KMS-11 (cell line): Measurements from ENCODE around the gene ZNF770.

ENCODE experiments used
- H2AFZ ChIP-seq: fragments of 200-600 bp; sonication (generic); 2 replicates; pipeline ENCODE4 v1.6.1; 2016; ENCODE audit warnings: antibody characterized with exemption, mixed run types, low read depth
- H3K27ac ChIP-seq: fragments of 200-600 bp; sonication (generic); 2 replicates; pipeline ENCODE4 v1.6.1; 2016; ENCODE audit warnings: mild to moderate bottlenecking, mixed run types
- H3K27me3 ChIP-seq: fragments of 200-600 bp; sonication (generic); 2 replicates; pipeline ENCODE4 v1.6.1; 2017; ENCODE audit warnings: mild to moderate bottlenecking, low read depth, mixed run types, moderate library complexity; ENCODE audit not compliant: insufficient read depth
- H3K36me3 ChIP-seq: fragments of 200-600 bp; sonication (generic); 2 replicates; pipeline ENCODE4 v1.6.1; 2017; ENCODE audit warnings: mild to moderate bottlenecking, mixed run types; ENCODE audit not compliant: insufficient read depth
- H3K4me1 ChIP-seq: fragments of 200-600 bp; sonication (generic); 2 replicates; pipeline ENCODE4 v1.6.1; 2016; ENCODE audit warnings: mild to moderate bottlenecking, low read depth, mixed run types; ENCODE audit not compliant: poor library complexity, severe bottlenecking
- H3K4me2 ChIP-seq: fragments of 200-600 bp; sonication (generic); 2 replicates; pipeline ENCODE4 v1.7.0; 2016; ENCODE audit warnings: mild to moderate bottlenecking, mixed run types
- H3K4me3 ChIP-seq: fragments of 200-600 bp; sonication (generic); IDR thresholded peaks from 2 replicates; pipeline ENCODE4 v1.6.1; 2017; ENCODE audit warnings: low read depth, low read length, mixed read lengths; ENCODE audit not compliant: insufficient read depth
- H3K79me2 ChIP-seq: fragments of 200-600 bp; sonication (generic); 2 replicates; pipeline ENCODE4 v1.6.1; 2016; ENCODE audit warnings: low read depth, mixed run types; ENCODE audit not compliant: insufficient read depth
- H3K9ac ChIP-seq: fragments of 200-600 bp; sonication (generic); 2 replicates; pipeline ENCODE4 v1.6.1; 2016; ENCODE audit warnings: mild to moderate bottlenecking, mixed run types
- H4K20me1 ChIP-seq: fragments of 200-600 bp; sonication (generic); 2 replicates; pipeline ENCODE4 v1.6.1; 2016; ENCODE audit warnings: mild to moderate bottlenecking, mixed run types; ENCODE audit not compliant: insufficient read depth
- CTCF ChIP-seq: fragments of 200-600 bp; sonication (generic); conservative IDR thresholded peaks from 2 replicates; pipeline ENCODE4 v1.6.1; 2017; ENCODE audit warnings: low read depth, mild to moderate bottlenecking, antibody characterized with exemption, low read length, moderate library complexity, mixed read lengths

ZNF770 gene

GRCh38 chr15:35005933-35006332, 17.8 kb upstream of the ZNF770 start:
- TF ChIP-seq CTCF: no peak
- H3K27me3 ChIP-seq: no peaks in the 10 kb centered on the region
- H3K4me3 ChIP-seq: no peak overlapping the region
- no peak overlapping the region for H2AFZ ChIP-seq
- no peaks in the 10 kb centered on the region for H3K4me1 ChIP-seq
- H3K79me2 ChIP-seq: no peaks in the 10 kb centered on the region
- no peak overlapping the region for H3K9ac ChIP-seq
- H4K20me1 ChIP-seq: no peaks in the 10 kb centered on the region
- H3K27ac ChIP-seq: no peak overlapping the region
- no peak overlapping the region for H3K4me2 ChIP-seq
- no peaks in the 10 kb centered on the region for H3K36me3 ChIP-seq

GRCh38 chr15:35003928-35004327, 15.8 kb upstream of the ZNF770 start:
- H3K27me3 ChIP-seq: no peaks in the 10 kb centered on the region
- no peak overlapping the region for H3K27ac ChIP-seq
- no peak overlapping the region for H3K9ac ChIP-seq
- H3K36me3 ChIP-seq: no peaks in the 10 kb centered on the region
- no peak for TF ChIP-seq CTCF
- H3K4me3 ChIP-seq: no peak overlapping the region
- no peaks in the 10 kb centered on the region for H4K20me1 ChIP-seq
- no peaks in the 10 kb centered on the region for H3K4me1 ChIP-seq
- no peaks in the 10 kb centered on the region for H3K79me2 ChIP-seq
- no peak overlapping the region for H3K4me2 ChIP-seq
- H2AFZ ChIP-seq: no peak overlapping the region

GRCh38 chr15:35000511-35000910, 12.4 kb upstream of the ZNF770 start:
- H3K27me3 ChIP-seq: peaks cover 4% of the 10 kb centered on the region; the same call in 1 of the 2 replicates
- peaks cover under 1% of the 10 kb centered on the region for H3K4me1 ChIP-seq
- no peak overlapping the region for H2AFZ ChIP-seq
- H3K36me3 ChIP-seq: no peaks in the 10 kb centered on the region
- H3K79me2 ChIP-seq: no peaks in the 10 kb centered on the region
- no peak for TF ChIP-seq CTCF
- no peak overlapping the region for H3K27ac ChIP-seq
- no peak overlapping the region for H3K4me3 ChIP-seq
- no peaks in the 10 kb centered on the region for H4K20me1 ChIP-seq
- H3K4me2 ChIP-seq: no peak overlapping the region
- H3K9ac ChIP-seq: no peak overlapping the region

- no peak for TF ChIP-seq CTCF
- Histone ChIP-seq H3K4me1 (peaks cover 6% of the 10 kb centered on the region), H3K27me3 (peaks cover 9% of the 10 kb centered on the region; the same call in 1 of the 2 replicates), H3K4me2 (no peak overlapping the region), H3K79me2 (no peaks in the 10 kb centered on the region), H4K20me1 (no peaks in the 10 kb centered on the region), H3K4me3 (no peak overlapping the region), H3K27ac (no peak overlapping the region), H2AFZ (no peak overlapping the region), H3K9ac (no peak overlapping the region), H3K36me3 (no peaks in the 10 kb centered on the region)
These were observed 11.8 kb upstream of the ZNF770 start for GRCh38 chr15:34999906-35000305.
